ENCODE measurements around the gene CAMK2D.

DNA sequence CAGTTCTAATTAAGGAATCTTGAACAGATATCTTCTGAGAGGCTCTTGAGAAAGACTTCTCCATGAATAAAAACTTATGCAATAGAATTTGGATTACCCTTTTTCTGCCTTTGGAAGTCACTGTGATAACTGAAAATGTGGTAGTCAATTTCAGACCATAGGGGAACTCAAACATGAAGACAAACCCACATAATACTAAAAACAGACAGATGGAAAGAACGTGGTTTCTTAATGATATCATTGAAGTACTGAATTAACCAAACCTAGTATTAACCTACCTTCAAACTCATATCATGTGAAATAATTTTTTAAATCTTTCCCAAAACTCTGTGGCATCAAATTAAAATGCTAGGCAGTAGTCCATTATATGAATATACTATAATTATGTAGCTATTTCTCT, 153.5 kb downstream of the CAMK2D start:
- TF ChIP-seq, protein P1, sequence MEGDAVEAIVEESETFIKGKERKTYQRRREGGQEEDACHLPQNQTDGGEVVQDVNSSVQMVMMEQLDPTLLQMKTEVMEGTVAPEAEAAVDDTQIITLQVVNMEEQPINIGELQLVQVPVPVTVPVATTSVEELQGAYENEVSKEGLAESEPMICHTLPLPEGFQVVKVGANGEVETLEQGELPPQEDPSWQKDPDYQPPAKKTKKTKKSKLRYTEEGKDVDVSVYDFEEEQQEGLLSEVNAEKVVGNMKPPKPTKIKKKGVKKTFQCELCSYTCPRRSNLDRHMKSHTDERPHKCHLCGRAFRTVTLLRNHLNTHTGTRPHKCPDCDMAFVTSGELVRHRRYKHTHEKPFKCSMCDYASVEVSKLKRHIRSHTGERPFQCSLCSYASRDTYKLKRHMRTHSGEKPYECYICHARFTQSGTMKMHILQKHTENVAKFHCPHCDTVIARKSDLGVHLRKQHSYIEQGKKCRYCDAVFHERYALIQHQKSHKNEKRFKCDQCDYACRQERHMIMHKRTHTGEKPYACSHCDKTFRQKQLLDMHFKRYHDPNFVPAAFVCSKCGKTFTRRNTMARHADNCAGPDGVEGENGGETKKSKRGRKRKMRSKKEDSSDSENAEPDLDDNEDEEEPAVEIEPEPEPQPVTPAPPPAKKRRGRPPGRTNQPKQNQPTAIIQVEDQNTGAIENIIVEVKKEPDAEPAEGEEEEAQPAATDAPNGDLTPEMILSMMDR (IDR thresholded peaks at IDR 0.05) = no peak
- TF ChIP-seq POLR2A (IDR thresholded peaks at IDR 0.05) = no peak
